ENCODE results near the gene PDE6D. TPM values are rescaled to one million over a fixed set of nuclear protein-coding genes. Genes with fewer than 3 reads are reported as not detected.

PDE6D gene
- total and polyA plus RNA-seq, 2 of the 4 experiments (the other 2 are of a cell fraction): 13.8 to 24.7 TPM

DNA sequence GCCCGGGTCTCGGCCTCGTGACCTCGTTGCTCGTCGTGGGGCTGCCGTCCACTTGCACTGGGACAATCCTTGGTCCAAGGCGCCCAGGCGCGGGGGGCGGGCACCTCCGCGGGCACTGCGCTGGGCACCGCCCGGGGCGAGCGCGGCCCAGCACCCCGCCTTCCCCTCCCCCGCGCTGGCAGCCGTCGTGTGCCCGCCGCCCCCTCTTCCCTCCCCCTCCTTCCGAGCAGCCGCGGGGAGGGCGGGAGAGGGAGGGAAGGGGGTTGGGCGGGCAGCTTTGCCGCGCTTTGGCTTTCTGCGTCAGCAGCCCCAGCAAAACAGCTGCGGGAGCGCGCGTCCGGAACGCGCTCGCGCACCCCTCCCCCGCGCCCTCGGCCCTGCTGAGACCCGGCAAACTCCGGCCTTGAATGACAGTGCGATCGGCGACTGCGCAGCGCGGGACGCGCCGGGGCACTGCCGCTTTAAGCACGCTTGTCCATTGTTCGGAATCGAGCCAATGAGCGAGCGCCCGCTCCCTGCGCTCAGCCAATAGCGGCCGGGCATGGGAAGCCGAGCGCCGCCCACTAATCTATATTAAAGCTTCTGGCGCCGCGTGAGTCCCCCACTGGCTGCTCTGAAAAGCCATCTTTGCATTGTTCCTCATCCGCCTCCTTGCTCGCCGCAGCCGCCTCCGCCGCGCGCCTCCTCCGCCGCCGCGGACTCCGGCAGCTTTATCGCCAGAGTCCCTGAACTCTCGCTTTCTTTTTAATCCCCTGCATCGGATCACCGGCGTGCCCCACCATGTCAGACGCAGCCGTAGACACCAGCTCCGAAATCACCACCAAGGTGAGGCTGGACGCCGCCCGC lies 72.9 kb downstream of the PDE6D start, which contains the start of gene PTMA:
PTMA (plus strand) TSS at position 599 of the 846 bp plus-strand sequence; CDS start at position 781, 182 bp downstream.
- peak within 1 kb of the TSS; percentile 100 for H4K91ac ChIP-seq (ENCODE audit: insufficient read depth, low read depth, low read length)
- in situ Hi-C loops (cut with MboI; ENCODE audit: low sequenced_read_pairs): no loop called here
- peak; percentile 98 for TF ChIP-seq POLR2A (IDR thresholded peaks at IDR 0.05; ENCODE audit: low read depth, low read length)
- TF ChIP-seq MAZ (IDR thresholded peaks at IDR 0.05; ENCODE audit: borderline replicate concordance, low read depth, low read length): peak; percentile 85
- TF ChIP-seq RFX5 (IDR thresholded peaks at IDR 0.05; ENCODE audit: low read depth, low read length): no peak
- TF ChIP-seq, protein P1, sequence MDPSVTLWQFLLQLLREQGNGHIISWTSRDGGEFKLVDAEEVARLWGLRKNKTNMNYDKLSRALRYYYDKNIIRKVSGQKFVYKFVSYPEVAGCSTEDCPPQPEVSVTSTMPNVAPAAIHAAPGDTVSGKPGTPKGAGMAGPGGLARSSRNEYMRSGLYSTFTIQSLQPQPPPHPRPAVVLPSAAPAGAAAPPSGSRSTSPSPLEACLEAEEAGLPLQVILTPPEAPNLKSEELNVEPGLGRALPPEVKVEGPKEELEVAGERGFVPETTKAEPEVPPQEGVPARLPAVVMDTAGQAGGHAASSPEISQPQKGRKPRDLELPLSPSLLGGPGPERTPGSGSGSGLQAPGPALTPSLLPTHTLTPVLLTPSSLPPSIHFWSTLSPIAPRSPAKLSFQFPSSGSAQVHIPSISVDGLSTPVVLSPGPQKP (IDR thresholded peaks at IDR 0.05; ENCODE audit: borderline replicate concordance, low read depth, low read length): no peak
- peak; percentile 17; the same call in 1 of the 2 replicates for TF ChIP-seq MAFK (IDR thresholded peaks at IDR 0.05; ENCODE audit: low read depth, low read length)
- peak; percentile 39 for TF ChIP-seq BHLHE40 (IDR thresholded peaks at IDR 0.05; ENCODE audit: low read depth, low read length)
- TF ChIP-seq, protein P2, sequence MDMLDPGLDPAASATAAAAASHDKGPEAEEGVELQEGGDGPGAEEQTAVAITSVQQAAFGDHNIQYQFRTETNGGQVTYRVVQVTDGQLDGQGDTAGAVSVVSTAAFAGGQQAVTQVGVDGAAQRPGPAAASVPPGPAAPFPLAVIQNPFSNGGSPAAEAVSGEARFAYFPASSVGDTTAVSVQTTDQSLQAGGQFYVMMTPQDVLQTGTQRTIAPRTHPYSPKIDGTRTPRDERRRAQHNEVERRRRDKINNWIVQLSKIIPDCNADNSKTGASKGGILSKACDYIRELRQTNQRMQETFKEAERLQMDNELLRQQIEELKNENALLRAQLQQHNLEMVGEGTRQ (IDR thresholded peaks at IDR 0.05; ENCODE audit: low read depth, low read length): no peak
- DNase-seq (peak; percentile 100), ATAC-seq (ENCODE audit: low read depth) (peak; percentile 72)
- WGBS, 2 experiments (ENCODE audit: extremely low coverage in 2 of 2, insufficient read length in 1 of 2): 0% methylated on average over 41 of the region's 97 CpGs; no CpG with 5 or more reads in 1 of the 2 experiments
- peak within 1 kb of the TSS; percentile 89 for H3K4me3 ChIP-seq (ENCODE audit: insufficient read depth, low read depth, low read length)
- H3K18ac ChIP-seq (ENCODE audit: low read depth, low read length): peak within 1 kb of the TSS; percentile 30
- peak within 1 kb of the TSS; percentile 97 for H3K23ac ChIP-seq (ENCODE audit: low read depth, low read length)
- H3K14ac ChIP-seq (replicated peaks; ENCODE audit: low read depth, low read length): peak within 1 kb of the TSS; percentile 95; the same call in 1 of the 2 replicates
- peak within 1 kb of the TSS; percentile 91 for H2AK5ac ChIP-seq (ENCODE audit: low read depth, low read length)
- H4K8ac ChIP-seq (ENCODE audit: low read depth in 2 of 2, low read length in 2 of 2): peak within 1 kb of the TSS; percentile 86 to 100
- peaks cover 6 to 23% of the 10 kb centered on the region in 2 experiments for H3K79me1 ChIP-seq (ENCODE audit: low read depth in 1 of 2, low read length in 2 of 2)
- peak within 1 kb of the TSS; percentile 13 for H3K4me2 ChIP-seq (ENCODE audit: low read depth, low read length)
- H2AK9ac ChIP-seq (replicated peaks; ENCODE audit: low read depth, low read length, poor library complexity): peak within 1 kb of the TSS; percentile 99
- ChIA-PET POLR2A (ENCODE audit: unreplicated experiment) (interaction anchor here (0.6 to 1.0 kb wide), 5 partner anchors 13 to 95 kb away, joined by 3 to 7 read pairs (median 4); no protein-coding TSS in a partner anchor), CTCF (interaction anchor here (1.1 kb wide), 1 partner anchor 41 kb away, joined by 3 read pairs; no protein-coding TSS in a partner anchor)
- H3K4me1 ChIP-seq (ENCODE audit: control insufficient read depth, insufficient read depth, low read length): peaks cover 8% of the 10 kb centered on the region
- H3K9me3 ChIP-seq (ENCODE audit: control insufficient read depth, insufficient read depth, low read length): no peaks in the 10 kb centered on the region
- no peaks in the 10 kb centered on the region for H3K27me3 ChIP-seq (ENCODE audit: control insufficient read depth, insufficient read depth, low read length)
- BruUV-seq (replicated peaks): no TSS peak
- H2BK20ac ChIP-seq (ENCODE audit: low read depth, low read length): peak within 1 kb of the TSS; percentile 98
- H3K36me3 ChIP-seq (ENCODE audit: control insufficient read depth, insufficient read depth, low read length): peaks cover 12% of the 10 kb centered on the region
- H3K27ac ChIP-seq (ENCODE audit: insufficient read depth, low read length): peak within 1 kb of the TSS; percentile 94
- H4K5ac ChIP-seq (ENCODE audit: low read depth, low read length): peak within 1 kb of the TSS; percentile 96
- H2BK15ac ChIP-seq (ENCODE audit: low read depth, low read length): peak within 1 kb of the TSS; percentile 99; the same call in 2 of the 3 replicates
- H2AFZ ChIP-seq (replicated peaks; ENCODE audit: low read length, poor library complexity): peak within 1 kb of the TSS; percentile 98
- H4K20me1 ChIP-seq (ENCODE audit: insufficient read depth, low read length): peaks cover 41% of the 10 kb centered on the region
- peak within 1 kb of the TSS; percentile 97 for H2BK5ac ChIP-seq (ENCODE audit: low read depth, low read length, poor library complexity, severe bottlenecking)
- dilution Hi-C loops (cut with HindIII; ENCODE audit: low sequenced_read_pairs, unreplicated experiment): no loop called here
- peak within 1 kb of the TSS; percentile 61 for H3K9ac ChIP-seq (ENCODE audit: low read depth, low read length)
- H3K4ac ChIP-seq (ENCODE audit: low read depth, low read length): peak within 1 kb of the TSS; percentile 99
- peaks cover 5% of the 10 kb centered on the region; the same call in 1 of the 2 replicates for H3K9me1 ChIP-seq (ENCODE audit: insufficient read depth, low read length)
- peak within 1 kb of the TSS; percentile 100 for H2BK120ac ChIP-seq (ENCODE audit: low read depth, low read length)
- intact Hi-C loops (cut with micrococcal nuclease): no loop called here
- peak within 1 kb of the TSS; percentile 98; the same call in 1 of the 2 replicates for H3K56ac ChIP-seq (ENCODE audit: extremely low read depth, insufficient read depth, low read length)

All from IMR-90 (cell line).